ENCODE measurements around the gene ZDHHC7.

Gene ZDHHC7

DNA sequence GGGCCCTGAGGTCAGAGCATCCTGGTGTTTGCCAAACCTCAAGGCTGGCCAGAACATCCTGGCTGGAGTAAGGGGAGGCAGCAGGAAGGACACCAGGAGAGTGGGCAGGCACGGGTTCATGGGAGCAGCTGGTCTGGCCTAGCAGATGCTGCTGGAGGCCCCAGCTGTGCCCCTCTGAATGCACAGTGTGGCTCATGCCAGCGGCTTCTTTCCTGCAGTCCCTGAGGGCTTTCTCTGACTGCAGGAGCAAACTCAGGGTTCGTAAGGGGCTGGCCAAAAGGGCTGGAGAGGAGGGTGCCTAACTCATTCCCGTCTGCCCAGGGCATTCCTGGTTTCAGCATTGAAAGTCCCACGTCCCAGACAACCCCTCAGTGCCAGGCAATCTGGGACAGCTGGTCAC, 78.7 kb downstream of the ZDHHC7 start:
- DNase-seq: no peak

DNA sequence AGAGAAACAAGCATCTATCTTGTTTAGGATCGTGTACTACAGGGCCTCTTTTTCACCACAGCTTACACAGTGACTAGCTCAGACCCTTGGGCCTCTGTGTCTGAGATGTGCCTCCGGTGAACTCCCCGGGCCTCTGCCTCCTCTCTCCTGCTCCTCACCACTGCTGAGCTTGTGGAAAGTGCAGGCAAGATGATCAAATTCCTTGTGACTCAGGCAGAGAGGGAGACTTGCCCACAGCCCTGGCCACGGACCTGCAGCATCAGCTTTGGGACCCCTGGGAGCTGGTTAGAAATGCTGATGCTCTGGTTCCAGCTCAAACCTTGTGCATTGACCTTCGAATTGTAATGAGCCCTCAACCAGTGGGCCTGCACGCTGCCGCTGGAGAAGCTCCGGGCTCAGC, 79.8 kb downstream of the ZDHHC7 start:
- DNase-seq: no peak

DNA sequence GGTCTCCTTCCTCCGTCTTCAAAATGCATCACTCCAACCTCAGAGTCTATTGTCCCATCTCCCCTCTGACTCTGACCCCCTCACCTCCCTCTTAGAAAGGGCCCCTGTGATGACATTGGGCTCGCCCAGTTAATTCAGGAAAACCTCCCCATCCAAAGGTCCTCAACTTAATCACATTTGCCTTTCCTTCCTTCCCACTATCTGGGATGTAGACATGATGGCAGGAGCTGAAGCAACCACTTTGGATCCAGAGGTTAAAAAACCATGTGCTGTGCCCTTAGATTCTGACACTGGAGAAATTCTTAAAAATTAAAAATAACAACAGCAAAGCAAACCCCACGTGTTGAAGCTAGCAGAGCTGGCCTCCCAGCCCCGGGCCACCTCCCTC, 80.2 kb downstream of the ZDHHC7 start:
- no peak for DNase-seq

DNA sequence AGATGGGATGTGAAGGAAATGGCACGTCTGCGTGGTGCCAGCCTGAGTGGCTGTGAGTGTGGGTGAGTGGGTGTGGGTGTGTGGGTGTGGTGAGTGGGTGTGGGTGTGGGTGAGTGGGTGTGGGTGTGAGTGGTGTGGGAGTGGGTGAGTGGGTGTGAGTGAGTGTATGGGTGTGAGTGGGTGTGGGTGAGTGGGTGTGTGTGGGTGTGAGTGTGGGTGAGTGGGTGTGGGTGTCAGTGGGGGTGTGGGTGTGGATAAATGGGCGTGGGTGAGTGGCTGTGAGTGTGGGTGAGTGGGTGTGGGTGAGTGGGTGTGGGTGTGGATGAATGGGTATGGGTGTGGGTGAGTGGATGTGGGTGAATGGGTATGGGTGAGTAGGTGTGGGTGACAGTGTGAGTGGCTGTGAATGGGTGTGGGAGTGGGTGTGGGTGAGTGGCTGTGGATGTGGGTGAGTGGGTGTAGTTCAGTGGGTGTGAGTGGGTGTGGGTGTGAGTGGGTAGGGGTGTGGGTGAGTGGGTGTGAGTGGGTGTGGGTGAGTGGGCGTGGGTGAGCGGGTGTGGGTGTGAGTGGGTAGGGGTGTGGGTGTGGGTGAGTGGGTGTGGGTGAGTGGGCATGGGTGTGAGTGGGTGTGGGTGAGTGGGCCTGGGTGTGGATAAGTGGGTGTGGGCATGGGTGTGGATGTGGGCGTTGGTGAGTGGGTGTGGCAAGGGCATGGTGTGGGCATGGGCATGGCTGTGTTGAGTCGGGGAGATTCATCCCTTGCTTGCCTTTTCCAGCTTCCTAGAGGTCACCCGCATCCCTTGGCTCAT, 80.8 kb downstream of the ZDHHC7 start:
- peak in 1 of 2 experiments; percentile 17 for DNase-seq

DNA sequence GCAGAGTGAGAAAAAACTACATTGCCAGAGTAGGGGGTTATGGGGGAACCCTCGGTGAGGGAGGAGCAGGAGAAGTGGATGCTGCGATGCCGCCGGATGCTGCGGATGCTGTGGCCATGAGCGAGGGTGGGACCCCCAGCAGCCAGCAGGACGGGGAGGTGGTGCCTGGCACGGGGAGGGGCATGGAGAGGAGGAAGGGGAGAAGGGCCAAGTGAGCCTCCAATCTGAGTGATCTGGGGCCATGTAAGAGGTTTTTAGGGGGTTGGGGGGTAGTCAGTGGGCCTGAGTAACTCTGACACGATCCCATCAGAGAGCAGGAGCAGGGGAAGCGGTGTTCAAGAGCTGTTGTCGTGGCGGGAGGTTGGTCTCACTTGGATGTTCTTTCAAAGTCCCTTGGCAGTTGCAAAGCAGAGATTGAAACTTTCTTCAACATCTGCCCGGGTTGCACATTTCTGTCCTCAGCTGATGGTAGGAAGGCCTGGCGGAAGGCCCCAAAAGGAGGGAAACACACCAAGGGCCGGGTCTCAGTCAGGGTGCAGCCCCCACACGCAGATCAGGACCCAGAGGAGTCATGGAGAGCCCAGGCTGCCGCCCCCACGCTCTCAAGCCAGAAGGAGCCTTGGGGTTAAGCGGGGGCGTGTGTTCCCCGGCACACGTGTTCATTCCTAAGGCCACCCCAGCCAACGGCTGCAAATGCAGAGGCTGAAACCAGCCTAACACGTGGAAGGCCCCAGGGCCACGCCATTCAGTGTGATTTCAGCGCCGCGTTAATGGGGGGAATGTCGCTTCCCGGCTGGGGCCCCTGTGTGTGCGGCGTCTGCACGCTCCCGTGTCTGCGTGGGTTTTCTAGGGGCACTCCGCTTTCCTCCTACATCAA, 81.7 kb downstream of the ZDHHC7 start:
- no peak for DNase-seq

DNA sequence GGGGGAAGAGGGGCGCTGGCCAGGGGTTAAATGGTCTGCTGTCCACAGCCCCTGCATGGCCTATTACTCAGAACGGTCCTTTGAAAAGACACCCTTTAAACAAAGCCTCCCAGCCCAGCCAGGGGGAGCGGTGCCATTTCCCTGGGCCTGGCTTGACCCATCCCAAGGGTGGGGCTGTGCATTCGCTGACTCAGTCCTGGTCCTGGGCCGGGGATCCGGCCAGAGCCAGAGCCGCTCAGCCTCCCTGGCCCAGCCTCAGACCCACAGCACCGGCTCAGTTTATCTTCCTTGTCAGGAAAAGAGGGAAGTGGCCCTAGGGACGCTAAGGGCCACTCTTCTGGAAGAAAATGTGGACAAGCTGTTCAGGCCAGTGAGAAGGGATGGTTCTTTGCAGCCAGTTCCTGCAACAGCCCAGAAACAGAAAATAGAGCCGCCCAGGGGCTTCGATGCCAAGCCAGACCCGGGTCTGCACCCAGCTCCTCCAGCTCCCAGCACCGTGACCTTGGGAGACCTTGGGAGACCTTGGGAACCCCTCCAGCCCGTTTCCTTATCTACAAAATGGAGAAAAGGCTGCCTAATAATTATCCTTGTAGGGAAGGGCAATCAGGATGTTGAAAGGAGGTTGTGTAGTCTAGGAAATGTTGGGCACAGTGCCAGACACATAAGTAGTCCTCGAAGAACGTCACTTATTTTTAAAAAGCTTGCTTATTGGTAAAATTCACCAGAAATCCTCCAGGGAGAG, 82.5 kb downstream of the ZDHHC7 start:
- no peak for DNase-seq

DNA sequence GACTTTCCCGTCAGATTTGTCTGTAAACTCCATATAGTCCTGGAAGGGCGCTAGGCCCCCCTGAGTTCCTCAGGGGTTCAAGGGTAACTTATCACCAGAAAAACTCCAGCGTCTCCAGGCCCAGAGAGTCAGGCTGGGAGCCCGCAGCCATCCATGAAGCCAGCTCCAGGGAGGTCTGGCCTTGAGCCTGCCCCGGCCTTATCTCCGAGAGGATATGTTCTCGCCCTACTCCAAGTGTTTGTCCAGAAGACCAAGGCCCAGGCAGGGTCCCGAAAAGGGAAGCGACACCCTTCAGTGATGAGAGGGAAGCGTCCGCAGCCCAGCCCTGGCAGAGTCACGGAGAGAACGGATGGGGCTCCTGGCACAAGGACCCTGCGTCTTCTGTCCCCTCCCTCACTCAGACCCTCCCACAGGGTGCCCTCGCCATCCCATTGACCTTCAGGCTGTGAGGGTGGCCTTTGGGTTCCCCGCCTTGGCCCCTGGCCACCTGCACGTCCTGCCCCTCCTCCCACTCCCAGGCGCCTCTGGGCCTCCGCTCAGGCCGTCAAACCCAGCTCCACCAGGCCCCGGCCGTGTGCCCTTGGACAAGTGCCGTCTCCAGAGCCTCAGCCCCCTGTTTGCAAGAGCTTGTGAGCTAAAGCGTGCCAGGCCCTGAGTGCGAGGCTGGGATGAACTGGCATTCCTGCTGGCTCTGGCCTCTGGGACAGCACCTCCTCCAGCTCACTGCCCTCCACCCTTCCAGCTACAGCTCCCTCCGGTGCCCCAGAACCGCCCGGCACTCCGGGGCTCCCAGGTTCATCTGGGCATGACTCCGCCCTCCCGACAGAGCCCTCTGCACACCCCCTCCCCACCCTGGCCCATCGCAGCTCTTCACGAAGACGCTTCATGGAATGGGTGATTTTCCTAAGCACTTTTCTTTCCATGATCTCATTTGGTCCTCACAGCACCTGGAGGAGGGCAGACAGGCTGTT, 83.4 kb downstream of the ZDHHC7 start:
- no peak for DNase-seq

DNA sequence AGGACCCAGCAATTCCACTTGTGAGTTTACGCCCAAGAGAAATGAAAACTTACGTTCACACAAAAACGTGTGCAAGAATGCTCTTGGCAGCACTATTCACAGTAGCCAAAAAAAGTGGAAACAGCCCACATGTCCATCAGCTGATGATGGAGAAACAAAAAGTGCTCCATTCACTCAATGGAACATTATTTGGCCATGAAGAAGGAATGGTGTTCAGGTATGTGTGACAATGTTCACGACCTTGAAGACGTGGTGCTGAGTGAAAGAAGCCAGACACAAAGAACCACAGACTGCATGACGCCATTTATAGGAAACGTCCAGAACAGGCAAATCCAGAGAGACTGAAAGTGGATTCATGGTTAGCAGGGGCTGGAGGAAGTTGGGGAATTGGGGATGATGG, 84.9 kb downstream of the ZDHHC7 start:
- DNase-seq: no peak

DNA sequence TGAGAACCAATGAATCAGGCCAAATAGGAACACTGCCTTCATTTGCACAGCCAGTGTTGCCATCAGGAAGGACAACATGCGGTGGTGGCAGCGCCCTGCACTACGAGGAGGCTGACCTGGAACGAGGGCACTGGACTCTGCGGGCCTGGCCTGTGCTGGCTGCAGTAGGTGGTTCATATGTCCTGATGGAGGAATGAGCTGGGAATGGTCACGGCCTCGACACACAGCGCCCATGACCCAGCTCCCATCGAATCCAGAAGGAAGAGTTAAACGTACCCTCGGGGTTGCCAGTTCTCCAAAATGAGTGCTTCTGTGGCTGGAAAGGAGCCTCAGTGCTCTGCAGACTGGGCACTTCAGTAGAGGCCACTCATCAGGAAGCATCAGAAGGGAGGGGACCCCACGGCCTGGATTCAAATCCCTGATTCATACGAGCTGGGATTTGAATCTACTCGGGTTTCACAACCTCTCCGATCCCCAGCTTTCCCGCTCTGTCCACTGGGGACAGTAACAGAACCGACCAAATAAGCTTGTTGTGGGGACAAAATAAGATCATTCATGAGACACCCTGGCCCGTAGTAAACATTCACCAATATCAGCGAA, 85.5 kb downstream of the ZDHHC7 start:
- no peak for DNase-seq

DNA sequence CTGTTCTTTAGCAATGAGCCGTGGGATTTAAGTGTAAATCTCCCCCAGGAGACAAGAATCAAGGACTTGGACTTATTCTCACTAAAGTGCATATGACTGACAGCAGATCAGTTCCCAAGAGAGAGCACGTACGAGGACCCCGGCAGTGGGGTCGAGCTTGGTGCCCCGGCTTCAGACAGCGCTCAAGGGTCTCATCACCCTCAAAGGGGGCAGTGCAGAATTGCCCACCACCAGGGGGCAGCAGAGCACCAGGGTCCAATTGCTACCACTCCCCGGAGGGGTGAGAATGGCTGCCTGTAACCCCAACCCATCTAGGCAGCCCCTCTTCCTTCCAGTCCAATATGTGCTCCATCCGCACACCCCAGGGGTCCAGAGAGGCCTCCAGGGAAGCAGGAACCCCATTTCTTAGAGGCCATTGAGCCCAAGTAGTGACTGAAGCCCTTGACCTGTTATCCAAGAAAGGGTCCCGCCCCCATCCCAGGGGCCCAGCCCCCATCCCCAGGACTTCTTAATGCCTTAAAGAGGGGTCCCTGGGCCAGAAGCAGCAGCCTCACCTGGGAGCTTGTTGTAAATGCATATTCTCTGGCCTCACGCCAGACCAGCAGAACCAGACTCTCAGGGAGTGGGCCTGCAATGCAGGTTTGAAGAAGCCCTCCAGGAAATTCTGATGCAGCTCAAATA, 86.1 kb downstream of the ZDHHC7 start:
- DNase-seq: peak; percentile 76 to 80

DNA sequence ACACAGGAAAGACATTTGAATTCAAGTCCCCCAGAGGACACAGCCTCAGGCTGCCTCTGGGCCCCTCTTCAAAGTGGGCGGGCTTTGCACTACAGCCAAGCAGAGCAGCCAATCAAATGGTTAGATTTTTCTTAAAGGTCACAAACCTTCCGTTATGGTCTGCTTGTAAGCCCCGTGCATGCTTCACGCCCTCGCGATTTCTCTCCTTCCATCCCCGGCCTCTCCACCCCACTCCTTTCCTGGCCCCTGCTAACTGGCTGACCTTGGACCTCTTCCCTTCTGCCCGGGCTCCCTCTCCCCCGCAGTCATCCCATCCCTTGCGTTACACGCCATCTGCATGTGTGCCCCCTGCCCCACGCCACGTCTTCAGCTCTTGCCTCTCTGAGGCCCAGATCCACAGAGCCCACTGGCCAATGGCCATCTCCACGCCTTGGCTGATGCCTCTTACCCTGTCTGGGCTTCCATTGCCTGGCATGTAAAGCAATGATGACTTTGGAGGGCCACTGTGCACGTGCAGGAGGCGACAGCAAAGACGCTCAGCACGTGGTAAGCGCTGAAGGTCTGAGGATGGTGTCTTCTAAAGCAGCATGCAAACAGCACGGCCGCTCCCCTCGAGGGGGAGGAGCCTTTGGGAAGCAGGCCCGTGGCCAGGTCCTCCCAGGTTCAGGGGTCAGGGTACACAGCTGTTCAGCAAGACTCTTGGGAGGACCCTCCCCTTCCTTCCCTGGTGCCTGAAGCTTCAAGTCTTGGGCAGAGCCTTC, 86.8 kb downstream of the ZDHHC7 start:
- no peak for DNase-seq
